Measurements from ENCODE around the gene KCNJ12.

- TF ChIP-seq, protein P1, sequence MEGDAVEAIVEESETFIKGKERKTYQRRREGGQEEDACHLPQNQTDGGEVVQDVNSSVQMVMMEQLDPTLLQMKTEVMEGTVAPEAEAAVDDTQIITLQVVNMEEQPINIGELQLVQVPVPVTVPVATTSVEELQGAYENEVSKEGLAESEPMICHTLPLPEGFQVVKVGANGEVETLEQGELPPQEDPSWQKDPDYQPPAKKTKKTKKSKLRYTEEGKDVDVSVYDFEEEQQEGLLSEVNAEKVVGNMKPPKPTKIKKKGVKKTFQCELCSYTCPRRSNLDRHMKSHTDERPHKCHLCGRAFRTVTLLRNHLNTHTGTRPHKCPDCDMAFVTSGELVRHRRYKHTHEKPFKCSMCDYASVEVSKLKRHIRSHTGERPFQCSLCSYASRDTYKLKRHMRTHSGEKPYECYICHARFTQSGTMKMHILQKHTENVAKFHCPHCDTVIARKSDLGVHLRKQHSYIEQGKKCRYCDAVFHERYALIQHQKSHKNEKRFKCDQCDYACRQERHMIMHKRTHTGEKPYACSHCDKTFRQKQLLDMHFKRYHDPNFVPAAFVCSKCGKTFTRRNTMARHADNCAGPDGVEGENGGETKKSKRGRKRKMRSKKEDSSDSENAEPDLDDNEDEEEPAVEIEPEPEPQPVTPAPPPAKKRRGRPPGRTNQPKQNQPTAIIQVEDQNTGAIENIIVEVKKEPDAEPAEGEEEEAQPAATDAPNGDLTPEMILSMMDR (IDR thresholded peaks at IDR 0.05): no peak
- no peak for TF ChIP-seq POLR2A (IDR thresholded peaks at IDR 0.05)
Observed at GRCh38 chr17:21464611-21465021, 88.5 kb downstream of the KCNJ12 start.

All from Peyer's patch (tissue), 4 donors.